H1 (cell line): ENCODE data around the gene TNFRSF1A. TPM values are rescaled to one million over a fixed set of nuclear protein-coding genes. Genes with fewer than 3 reads are reported as not detected.

Experiments used
- CTCF ChIA-PET: fragments of 300-600 bp; sonication (Branson Sonifier 250); formaldehyde crosslinking; loops from one replicate; lab custom pipeline; 2021; ENCODE audit not compliant: partially characterized antibody; lab: Charles Lee
- POLR2A ChIA-PET: fragments of 300-600 bp; sonication (Branson Sonifier 250); formaldehyde crosslinking; loops from one replicate; lab custom pipeline; 2021; ENCODE audit warnings: inconsistent platforms; ENCODE audit not compliant: partially characterized antibody; lab: Charles Lee
- DNase-seq, 2 experiments: peaks; one replicate each; pipeline versions ENCODE4 v3.0.0 to v3.0.0-alpha.2; 2010 to 2022; ENCODE audit warnings: low spot score in 2 of 2, low read depth in 1 of 2, mixed read lengths in 1 of 2
- FAIRE-seq: peaks from 2 replicates; lab custom pipeline; 2011; peaks lifted over from hg19 to GRCh38; lab: Jason Lieb, UNC
- H2AFZ ChIP-seq: 2 replicates; pipeline ENCODE4 v1.8.1; 2012; ENCODE audit warnings: low read length, inconsistent platforms
- H2AK5ac ChIP-seq: 2 replicates; pipeline ENCODE4 v1.6.1; 2013; ENCODE audit warnings: low read depth, low read length
- H2BK120ac ChIP-seq: replicated peaks from 2 replicates; pipeline ENCODE3; 2013; ENCODE audit warnings: low read depth, low read length, inconsistent platforms
- H2BK12ac ChIP-seq: 2 replicates; pipeline ENCODE4 v1.6.1; 2013; ENCODE audit warnings: low read depth, low read length
- H2BK15ac ChIP-seq: 2 replicates; pipeline ENCODE4 v1.6.1; 2013; ENCODE audit warnings: low read length
- H2BK20ac ChIP-seq: 2 replicates; pipeline ENCODE4 v1.6.1; 2013; ENCODE audit warnings: low read length
- H2BK5ac ChIP-seq: 2 replicates; pipeline ENCODE4 v1.6.1; 2013; ENCODE audit warnings: low read depth, low read length
- H3K14ac ChIP-seq: 2 replicates; pipeline ENCODE4 v1.6.1; 2013; ENCODE audit warnings: inconsistent platforms; ENCODE audit not compliant: insufficient read length
- H3K18ac ChIP-seq: 2 replicates; pipeline ENCODE4 v1.6.1; 2013; ENCODE audit warnings: low read length; ENCODE audit errors: extremely low read depth
- H3K23ac ChIP-seq: 2 replicates; pipeline ENCODE4 v1.6.1; 2013; ENCODE audit warnings: inconsistent platforms; ENCODE audit not compliant: insufficient read length
- H3K23me2 ChIP-seq: 2 replicates; pipeline ENCODE4 v1.6.1; 2013; ENCODE audit warnings: low read depth, low read length
- H3K27ac ChIP-seq: 2 replicates; pipeline ENCODE4 v1.6.1; 2011; ENCODE audit warnings: low read depth, low read length, inconsistent platforms
- H3K27me3 ChIP-seq, 4 experiments: replicated peaks in 1 of 4; 1 replicate in 1 of 4; 2 replicates in 3 of 4; pipeline versions ENCODE4 v1.6.1 to v1.8.1; 2011 to 2013; ENCODE audit warnings: low read length in 3 of 4, mild to moderate bottlenecking in 3 of 4, inconsistent platforms in 2 of 4, mixed read lengths in 2 of 4, moderate library complexity in 1 of 4; ENCODE audit not compliant: control insufficient read depth in 3 of 4, insufficient read depth in 3 of 4; ENCODE audit errors: extremely low read depth in 1 of 4
- H3K36me3 ChIP-seq, 4 experiments: 2 replicates each; pipeline versions ENCODE4 v1.6.1 to v1.8.1; 2011 to 2013; ENCODE audit warnings: mild to moderate bottlenecking in 4 of 4, low read length in 3 of 4, moderate library complexity in 2 of 4, control low read depth in 1 of 4, inconsistent platforms in 1 of 4; ENCODE audit not compliant: insufficient read depth in 4 of 4, control insufficient read depth in 2 of 4
- H3K4ac ChIP-seq: replicated peaks from 2 replicates; pipeline ENCODE3; 2013; ENCODE audit warnings: low read length, low read depth, mixed read lengths, inconsistent platforms; ENCODE audit not compliant: insufficient read length
- H3K4me1 ChIP-seq, 4 experiments: replicated peaks in 1 of 4; 1 replicate in 1 of 4; 2 replicates in 3 of 4; pipeline versions ENCODE4 v1.6.1 to v1.8.1; 2011 to 2013; ENCODE audit warnings: low read length in 3 of 4, inconsistent platforms in 2 of 4, mixed read lengths in 1 of 4; ENCODE audit not compliant: insufficient read depth in 4 of 4, control insufficient read depth in 3 of 4
- H3K4me2 ChIP-seq, 2 experiments: 2 replicates each; pipeline versions ENCODE4 v1.6.1 to v1.8.1; 2011 to 2013; ENCODE audit warnings: low read depth in 2 of 2, low read length in 2 of 2, control low read depth in 1 of 2, inconsistent platforms in 1 of 2, mild to moderate bottlenecking in 1 of 2; ENCODE audit not compliant: insufficient read depth in 1 of 2
- H3K4me3 ChIP-seq, 4 experiments: fragments of 200-600, 300-600 bp in 1 of 4; sonication (generic), shearing (Covaris generic), sonication (Bioruptor Twin) in 1 of 4; 2 replicates each; pipeline versions ENCODE4 v1.5.1 to v1.8.1; 2011 to 2016; ENCODE audit warnings: low read length in 4 of 4, low read depth in 3 of 4, control low read depth in 2 of 4, inconsistent platforms in 2 of 4, mild to moderate bottlenecking in 2 of 4, mixed read lengths in 1 of 4, moderate library complexity in 1 of 4; ENCODE audit not compliant: insufficient read depth in 2 of 4; ENCODE audit errors: extremely low read depth in 1 of 4
- H3K56ac ChIP-seq: replicated peaks from 2 replicates; pipeline ENCODE3; 2013; ENCODE audit warnings: low read depth, mild to moderate bottlenecking, mixed read lengths, low read length, inconsistent platforms; ENCODE audit not compliant: insufficient read length
- H3K79me1 ChIP-seq: 2 replicates; pipeline ENCODE4 v1.6.1; 2013; ENCODE audit warnings: low read depth, low read length, control low read depth
- H3K79me2 ChIP-seq, 2 experiments: 2 replicates each; pipeline versions ENCODE4 v1.6.1 to v1.8.1; 2012 to 2013; ENCODE audit warnings: low read length in 2 of 2, mild to moderate bottlenecking in 2 of 2, inconsistent platforms in 1 of 2; ENCODE audit not compliant: insufficient read depth in 2 of 2, control insufficient read depth in 1 of 2
- H3K9ac ChIP-seq, 4 experiments: replicated peaks in 1 of 4; 1 replicate in 1 of 4; 2 replicates in 3 of 4; pipeline versions ENCODE4 v1.6.1 to v1.8.1; 2011 to 2013; ENCODE audit warnings: low read depth in 3 of 4, low read length in 3 of 4, control low read depth in 2 of 4, mild to moderate bottlenecking in 2 of 4, moderate library complexity in 2 of 4, inconsistent platforms in 1 of 4; ENCODE audit errors: extremely low read depth in 1 of 4
- H3K9me3 ChIP-seq, 2 experiments: 2 replicates each; pipeline versions ENCODE4 v1.6.1 to v1.8.1; 2012 to 2013; ENCODE audit warnings: mild to moderate bottlenecking in 2 of 2, moderate library complexity in 2 of 2, control low read depth in 1 of 2, inconsistent platforms in 1 of 2, low read depth in 1 of 2, low read length in 1 of 2, mixed read lengths in 1 of 2; ENCODE audit not compliant: insufficient read depth in 2 of 2
- H4K20me1 ChIP-seq, 2 experiments: replicated peaks in 1 of 2; 2 replicates each; pipeline versions ENCODE3 to v1.8.1; 2011 to 2013; ENCODE audit warnings: inconsistent platforms in 2 of 2, low read length in 2 of 2, mild to moderate bottlenecking in 1 of 2; ENCODE audit not compliant: insufficient read depth in 2 of 2, control insufficient read depth in 1 of 2
- H4K5ac ChIP-seq: 2 replicates; pipeline ENCODE4 v1.6.1; 2013; ENCODE audit warnings: low read length, low read depth, mixed read lengths, inconsistent platforms; ENCODE audit not compliant: insufficient read length
- H4K8ac ChIP-seq: 2 replicates; pipeline ENCODE4 v1.8.0; 2013; ENCODE audit warnings: mild to moderate bottlenecking, moderate library complexity, low read length, inconsistent platforms; ENCODE audit not compliant: insufficient read depth; ENCODE audit errors: extremely low read depth
- H4K91ac ChIP-seq: replicated peaks from 2 replicates; pipeline ENCODE3; 2013; ENCODE audit warnings: low read length, mixed read lengths, inconsistent platforms; ENCODE audit not compliant: insufficient read length
- CTBP2 ChIP-seq: IDR thresholded peaks from 2 replicates; pipeline ENCODE4 v1.7.0; 2011; ENCODE audit warnings: borderline replicate concordance, mild to moderate bottlenecking, moderate library complexity, mixed read lengths, low read length; ENCODE audit not compliant: insufficient read depth, insufficient read length
- RBBP5 ChIP-seq: IDR thresholded peaks from 2 replicates; pipeline ENCODE4 v1.7.1; 2012; ENCODE audit warnings: low read depth, mild to moderate bottlenecking, inconsistent platforms, low read length, moderate library complexity, borderline replicate concordance
- WGBS, 2 experiments: shearing (Covaris generic) in 1 of 2; methylation state at CpG; one replicate each; pipeline versions ENCODE4 v1.1.6 to v1.1.7; 2013 to 2015; ENCODE audit warnings: low lambda C conversion rate in 2 of 2, mixed read lengths in 2 of 2, inconsistent platforms in 1 of 2, low coverage in 1 of 2, missing lambda C conversion rate in 1 of 2; ENCODE audit not compliant: insufficient replicate concordance in 2 of 2, insufficient coverage in 1 of 2, insufficient read length in 1 of 2; ENCODE audit errors: extremely low coverage in 1 of 2, missing lambda C conversion rate in 1 of 2; 5-methylcytosine and 5-hydroxymethylcytosine counted together
- polyA plus RNA-seq, 7 experiments: library from polyadenylated mRNA; depleted of rRNA in 3 of 7; stranded (reverse) in 5 of 7; unstranded in 2 of 7; fragments of >200 nt in 5 of 7; fragments of 200-250 nt in 2 of 7; gene quantifications; 1 replicate in 5 of 7; 2 replicates in 1 of 7; 4 replicates in 1 of 7; pipeline versions ENCODE4 v1.2.1 to v1.2.3, GENCODE V29; 2011 to 2013; ENCODE audit warnings: missing spikeins in 2 of 7, mixed read lengths in 2 of 7
- total RNA-seq: library from RNA; stranded (reverse); fragmentation: NEBNext Ultra II Directional; extraction: Animal tissue kit (Norgen Biotek cat#: 25700); gene quantifications from 2 replicates; pipeline ENCODE4 v1.2.1, GENCODE V29; 2021

Gene TNFRSF1A
- total and polyA plus RNA-seq, 2 of the 8 experiments (the other 6 are each of a cell fraction or from before 2014, with no cell fraction given): 28.7 to 42.1 TPM

DNA sequence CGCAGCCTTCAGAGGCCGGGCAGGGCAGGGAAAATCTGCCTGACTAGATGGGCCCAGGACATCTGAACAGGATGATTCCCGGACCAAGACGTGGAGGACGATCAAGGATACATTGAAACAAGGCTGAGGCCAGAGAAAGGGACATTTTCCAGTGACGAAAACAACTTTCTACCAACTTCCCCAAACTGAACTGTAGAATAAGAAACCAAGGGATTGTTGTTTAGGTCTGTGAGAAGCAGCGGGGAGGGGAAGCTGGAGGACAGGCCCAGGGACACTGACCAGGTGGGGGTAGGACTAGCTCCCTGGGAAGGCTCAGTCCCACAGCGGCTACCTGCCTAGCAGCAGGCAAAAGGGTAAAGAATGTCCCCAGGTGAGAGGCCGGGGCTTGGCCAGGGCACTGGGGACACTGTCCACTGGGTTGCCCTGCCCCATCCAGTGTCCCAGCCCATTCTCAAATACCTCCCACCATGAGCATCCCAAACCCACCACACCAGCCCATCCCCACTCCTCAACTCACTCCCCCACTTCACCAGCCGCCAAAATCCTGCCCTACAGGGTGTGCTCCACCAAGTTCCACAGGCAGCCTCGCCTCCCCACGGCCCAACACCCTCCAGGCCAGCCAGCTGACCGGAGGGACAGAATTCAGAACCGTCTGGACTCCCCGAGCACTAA lies 995 bp downstream of the TNFRSF1A start:
- Histone ChIP-seq H3K36me3 (no peaks in the 10 kb centered on the region), H3K27me3 (no peaks in the 10 kb centered on the region)
- no peak for DNase-seq
- TF ChIP-seq RBBP5 (no peak), CTBP2 (no peak)
- TF ChIP-seq, all 59 proteins: peak for 0
- Histone ChIP-seq H2BK120ac (no peak overlapping the region), H3K4ac (no peak overlapping the region), H3K56ac (no peak overlapping the region), H2BK15ac (peak overlapping the region; percentile 82; the same call in 1 of the 2 replicates), H3K23ac (no peak overlapping the region), H3K23me2 (peaks cover 22% of the 10 kb centered on the region), H2BK5ac (peak overlapping the region; percentile 96; the same call in 1 of the 2 replicates), H3K9ac (peak overlapping the region; percentile 50 to 69 (median 62)), H4K20me1 (peaks cover 0 to 4% of the 10 kb centered on the region in 2 experiments), H3K14ac (no peak overlapping the region), H2AFZ (no peak overlapping the region), H4K8ac (no peak overlapping the region), H3K18ac (peak overlapping the region; percentile 92; the same call in 1 of the 2 replicates), H3K4me1 (peaks cover 22 to 52% (median 32%) of the 10 kb centered on the region in 4 experiments), H2BK20ac (no peak overlapping the region), H3K9me3 (no peaks in the 10 kb centered on the region), H4K5ac (no peak overlapping the region), H3K27ac (peak overlapping the region; percentile 24; the same call in 1 of the 2 replicates), H3K4me2 (peak overlapping the region; percentile 87 to 88), H3K79me1 (peaks cover 6% of the 10 kb centered on the region), H3K4me3 (peak overlapping the region; percentile 54 to 89 (median 82)), H4K91ac (no peak overlapping the region), H3K79me2 (peaks cover 10 to 53% of the 10 kb centered on the region in 2 experiments), H2AK5ac (no peak overlapping the region), H2BK12ac (peak overlapping the region; percentile 85; the same call in 1 of the 2 replicates)
- no peak for FAIRE-seq
- WGBS, 2 experiments: 12% methylated on average over 15 of the region's 15 CpGs; no CpG with 5 or more reads in 1 of the 2 experiments
- ChIA-PET CTCF (interaction anchor here (1.2 to 11.4 kb wide), 7 partner anchors 11 to 157 kb away, joined by 3 to 109 read pairs (median 9); no protein-coding TSS in a partner anchor), POLR2A (interaction anchor here (0.6 to 17.5 kb wide), 10 partner anchors 1 to 1696 kb away, joined by 3 to 286 read pairs (median 15); partner anchors contain the start of genes GAPDH, SCNN1A and TNFRSF1A)
